HEK293 (cell line): ENCODE results near the gene RIN3.

Experiments
- CTCF ChIA-PET: fragments of 350-600 bp; formaldehyde crosslinking; extraction: SDS; loops from one replicate; lab custom pipeline; 2021; ENCODE audit warnings: antibody characterized with exemption; lab: Yijun Ruan, JAX
- POLR2A ChIA-PET: fragments of 300-600 bp; formaldehyde crosslinking; extraction: SDS; loops from one replicate; lab custom pipeline; 2020; ENCODE audit warnings: antibody characterized with exemption, inconsistent platforms; lab: Yijun Ruan, JAX
- H3K27ac ChIP-seq: fragments of 200-500 bp; sonication (Bioruptor generic); 2 replicates; pipeline ENCODE4 v1.5.1; 2014; ENCODE audit warnings: low read depth, low read length, control low read depth, inconsistent platforms; ENCODE audit errors: extremely low read depth
- H3K36me3 ChIP-seq, 2 experiments: fragments of 200-500 bp in 1 of 2; sonication (Bioruptor generic) in 1 of 2; 1 replicate in 1 of 2; 2 replicates in 1 of 2; pipeline ENCODE4 v1.5.1; 2014 to 2017; ENCODE audit warnings: inconsistent platforms in 2 of 2, low read length in 2 of 2; ENCODE audit not compliant: control insufficient read depth in 2 of 2, insufficient read depth in 1 of 2
- H3K4me1 ChIP-seq: fragments of 200-500 bp; sonication (Bioruptor generic); 2 replicates; pipeline ENCODE4 v1.5.1; 2014; ENCODE audit warnings: mild to moderate bottlenecking, low read length, inconsistent platforms; ENCODE audit not compliant: control insufficient read depth, insufficient read depth
- H3K4me3 ChIP-seq: 2 replicates; pipeline ENCODE4 v1.5.1; 2011; ENCODE audit warnings: low read depth, mild to moderate bottlenecking, control low read depth, low read length, moderate library complexity
- H3K9me3 ChIP-seq: fragments of 200-500 bp; sonication (Bioruptor generic); 2 replicates; pipeline ENCODE4 v1.5.1; 2014; ENCODE audit warnings: low read depth, low read length, inconsistent platforms; ENCODE audit not compliant: control insufficient read depth, insufficient read depth
- IKZF3 ChIP-seq: fragments of 450-650 bp; IDR thresholded peaks from 2 replicates; pipeline ENCODE4 v1.5.0; 2018; ENCODE audit warnings: missing biosample characterization, mild to moderate bottlenecking, missing genetic modification characterization, moderate library complexity
- KLF16 ChIP-seq: fragments of 450-650 bp; formaldehyde crosslinking; IDR thresholded peaks from 2 replicates; pipeline ENCODE4 v1.5.1; 2017; ENCODE audit warnings: missing biosample characterization, missing genetic modification characterization
- PRDM6 ChIP-seq: fragments of 450-650 bp; formaldehyde crosslinking; IDR thresholded peaks from 2 replicates; pipeline ENCODE4 v1.5.1; 2017; ENCODE audit warnings: missing biosample characterization, missing genetic modification characterization
- WT1 ChIP-seq: fragments of 450-650 bp; formaldehyde crosslinking; IDR thresholded peaks from 2 replicates; pipeline ENCODE4 v1.5.1; 2016; ENCODE audit warnings: missing biosample characterization, missing genetic modification characterization
- ZBTB20 ChIP-seq: fragments of 450-650 bp; formaldehyde crosslinking; IDR thresholded peaks from 2 replicates; pipeline ENCODE4 v1.5.1; 2016; ENCODE audit warnings: missing biosample characterization, missing genetic modification characterization
- ZNF146 ChIP-seq: fragments of 450-650 bp; formaldehyde crosslinking; IDR thresholded peaks from 2 replicates; pipeline ENCODE4 v1.5.1; 2016; ENCODE audit warnings: missing biosample characterization, missing genetic modification characterization
- ZNF214 ChIP-seq: fragments of 450-650 bp; formaldehyde crosslinking; IDR thresholded peaks from 2 replicates; pipeline ENCODE4 v1.5.1; 2017; ENCODE audit warnings: missing biosample characterization, mild to moderate bottlenecking, missing genetic modification characterization, borderline replicate concordance
- ZNF221 ChIP-seq: fragments of 450-650 bp; formaldehyde crosslinking; IDR thresholded peaks from 2 replicates; pipeline ENCODE4 v1.5.1; 2017; ENCODE audit warnings: missing biosample characterization, missing genetic modification characterization, borderline replicate concordance
- ZNF311 ChIP-seq: fragments of 450-650 bp; formaldehyde crosslinking; IDR thresholded peaks from 2 replicates; pipeline ENCODE4 v1.5.1; 2017; ENCODE audit warnings: missing biosample characterization, missing genetic modification characterization, borderline replicate concordance
- ZNF341 ChIP-seq: fragments of 450-650 bp; formaldehyde crosslinking; IDR thresholded peaks from 2 replicates; pipeline ENCODE4; 2016; ENCODE audit warnings: low read depth, missing biosample characterization, missing genetic modification characterization
- ZNF518A ChIP-seq: fragments of 450-650 bp; formaldehyde crosslinking; conservative IDR thresholded peaks from 2 replicates; pipeline ENCODE4 v1.5.1; 2016; ENCODE audit warnings: low read depth, missing biosample characterization, missing genetic modification characterization
- ZNF548 ChIP-seq: fragments of 450-650 bp; formaldehyde crosslinking; IDR thresholded peaks from 2 replicates; pipeline ENCODE4 v1.5.1; 2016; ENCODE audit warnings: missing biosample characterization, missing genetic modification characterization
- ZNF558 ChIP-seq: fragments of 450-650 bp; formaldehyde crosslinking; IDR thresholded peaks from 2 replicates; pipeline ENCODE4 v1.5.1; 2016; ENCODE audit warnings: missing biosample characterization, missing genetic modification characterization
- ZNF658 ChIP-seq: fragments of 450-650 bp; formaldehyde crosslinking; IDR thresholded peaks from 2 replicates; pipeline ENCODE4; 2016; ENCODE audit warnings: missing biosample characterization, missing genetic modification characterization
- ZNF707 ChIP-seq: fragments of 450-650 bp; formaldehyde crosslinking; IDR thresholded peaks from 2 replicates; pipeline ENCODE4 v1.5.1; 2016; ENCODE audit warnings: missing biosample characterization, missing genetic modification characterization
- ZNF747 ChIP-seq: fragments of 450-650 bp; formaldehyde crosslinking; IDR thresholded peaks from 2 replicates; pipeline ENCODE4 v1.5.1; 2016; ENCODE audit warnings: missing biosample characterization, missing genetic modification characterization
- ZNF768 ChIP-seq: fragments of 450-650 bp; formaldehyde crosslinking; IDR thresholded peaks from 2 replicates; pipeline ENCODE4 v1.5.1; 2018; ENCODE audit warnings: missing biosample characterization, mild to moderate bottlenecking, missing genetic modification characterization
- ZNF785 ChIP-seq: fragments of 450-650 bp; formaldehyde crosslinking; IDR thresholded peaks from 2 replicates; pipeline ENCODE4 v1.5.1; 2016; ENCODE audit warnings: missing biosample characterization, missing genetic modification characterization
- ZNF792 ChIP-seq: fragments of 450-650 bp; formaldehyde crosslinking; IDR thresholded peaks from 2 replicates; pipeline ENCODE4 v1.5.1; 2016; ENCODE audit warnings: missing biosample characterization, missing genetic modification characterization
- ZSCAN18 ChIP-seq: fragments of 450-650 bp; formaldehyde crosslinking; IDR thresholded peaks from 2 replicates; pipeline ENCODE4 v1.5.1; 2016; ENCODE audit warnings: missing biosample characterization, missing genetic modification characterization
- TF ChIP-seq, protein P1 (sequence below): fragments of 450-650 bp; formaldehyde crosslinking; IDR thresholded peaks from 2 replicates; pipeline ENCODE4 v1.5.1; 2016; ENCODE audit warnings: missing biosample characterization, missing genetic modification characterization

The RIN3 gene

GRCh38 chr14:92470215-92470614 lies 43.4 kb upstream of the RIN3 start:
- Histone ChIP-seq H3K36me3 (no peaks in the 10 kb centered on the region), H3K27ac (no peak overlapping the region), H3K4me1 (no peaks in the 10 kb centered on the region), H3K9me3 (no peaks in the 10 kb centered on the region), H3K4me3 (no peak overlapping the region)
- POLR2A ChIA-PET = no interaction called here
- TF ChIP-seq ZNF792 (tag by site-specific recombination) (no peak), ZBTB20 (tag by site-specific recombination) (no peak), IKZF3 (tag by site-specific recombination) (no peak), ZNF548 (tag by site-specific recombination) (no peak), ZNF747 (tag by site-specific recombination) (no peak), ZNF146 (no peak), ZNF785 (tag by site-specific recombination) (no peak), ZNF768 (tag by site-specific recombination) (no peak)
- TF ChIP-seq, protein P1, sequence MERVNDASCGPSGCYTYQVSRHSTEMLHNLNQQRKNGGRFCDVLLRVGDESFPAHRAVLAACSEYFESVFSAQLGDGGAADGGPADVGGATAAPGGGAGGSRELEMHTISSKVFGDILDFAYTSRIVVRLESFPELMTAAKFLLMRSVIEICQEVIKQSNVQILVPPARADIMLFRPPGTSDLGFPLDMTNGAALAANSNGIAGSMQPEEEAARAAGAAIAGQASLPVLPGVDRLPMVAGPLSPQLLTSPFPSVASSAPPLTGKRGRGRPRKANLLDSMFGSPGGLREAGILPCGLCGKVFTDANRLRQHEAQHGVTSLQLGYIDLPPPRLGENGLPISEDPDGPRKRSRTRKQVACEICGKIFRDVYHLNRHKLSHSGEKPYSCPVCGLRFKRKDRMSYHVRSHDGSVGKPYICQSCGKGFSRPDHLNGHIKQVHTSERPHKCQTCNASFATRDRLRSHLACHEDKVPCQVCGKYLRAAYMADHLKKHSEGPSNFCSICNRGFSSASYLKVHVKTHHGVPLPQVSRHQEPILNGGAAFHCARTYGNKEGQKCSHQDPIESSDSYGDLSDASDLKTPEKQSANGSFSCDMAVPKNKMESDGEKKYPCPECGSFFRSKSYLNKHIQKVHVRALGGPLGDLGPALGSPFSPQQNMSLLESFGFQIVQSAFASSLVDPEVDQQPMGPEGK (tag by site-specific recombination) = no peak
- CTCF ChIA-PET = no interaction called here

DNA sequence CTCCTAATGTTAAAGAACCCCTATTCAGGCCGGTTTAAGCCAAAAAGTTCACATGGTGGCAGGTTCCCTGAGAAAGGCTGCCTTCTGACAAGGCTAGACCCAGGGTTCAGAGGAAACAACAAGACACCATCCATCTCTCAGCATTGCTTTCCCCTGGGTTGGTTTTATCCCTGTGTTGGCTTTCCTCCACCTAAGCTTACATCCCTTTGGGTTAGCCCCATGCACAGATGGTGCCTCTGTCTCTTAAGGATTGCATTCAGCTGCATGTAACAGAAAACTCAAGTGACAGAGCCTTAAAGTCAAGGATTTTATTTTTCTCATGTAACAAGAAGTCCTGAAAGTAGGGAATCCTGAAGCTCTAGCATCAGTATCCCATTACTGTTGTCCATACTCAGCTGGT lies 42.8 kb upstream of the RIN3 start:
- H3K4me3 ChIP-seq = no peak overlapping the region
- TF ChIP-seq ZNF214 (no peak), ZNF707 (tag by site-specific recombination) (no peak), ZNF558 (tag by site-specific recombination) (no peak), ZNF518A (tag by site-specific recombination) (no peak), KLF16 (tag by site-specific recombination) (no peak), ZNF785 (tag by site-specific recombination) (no peak), PRDM6 (tag by site-specific recombination) (no peak), ZNF658 (no peak), ZNF311 (tag by site-specific recombination) (no peak), ZNF221 (tag by site-specific recombination) (no peak), ZSCAN18 (tag by site-specific recombination) (no peak), ZNF341 (no peak), WT1 (tag by site-specific recombination) (no peak), ZNF747 (tag by site-specific recombination) (no peak)
- TF ChIP-seq, all 188 proteins: peak for 0
- Histone ChIP-seq H3K27ac (no peak overlapping the region), H3K9me3 (no peaks in the 10 kb centered on the region), H3K36me3 (no peaks in the 10 kb centered on the region), H3K4me1 (no peaks in the 10 kb centered on the region)
- ChIA-PET POLR2A (no interaction called here), CTCF (no interaction called here)
